ENCODE measurements around the gene ZNF440. TPM values are rescaled to one million over a fixed set of nuclear protein-coding genes. Genes with fewer than 3 reads are reported as not detected.

Gene ZNF440
- total and polyA plus RNA-seq, 12 donors: 1.6 to 9.5 (median 4.3) TPM

GRCh38 chr19:11792942-11793341 is 21.1 kb upstream of the ZNF440 start:
- Histone ChIP-seq H3K36me3 (no peaks in the 10 kb centered on the region), H3K9me3 (peaks cover 0 to 35% (median 7%) of the 10 kb centered on the region in 11 donors), H3K27ac (no peak overlapping the region), H3K27me3 (no peaks in the 10 kb centered on the region), H3K4me1 (peaks cover 4 to 10% (median 5%) of the 10 kb centered on the region in 9 donors), H3K4me3 (no peak overlapping the region)
- intact Hi-C loops (cut with DNase I): loop anchor here in 3 of 10 donors (10.0 kb wide), 3 partner anchors 92 to 202 kb away; partner anchors contain the start of genes ZNF69 (in 1 of the 3) and ZNF763 (in 1 of the 3)
- no peak for TF ChIP-seq CTCF (IDR thresholded peaks at IDR 0.05)
- DNase-seq (no peak), ATAC-seq (no peak)

DNA sequence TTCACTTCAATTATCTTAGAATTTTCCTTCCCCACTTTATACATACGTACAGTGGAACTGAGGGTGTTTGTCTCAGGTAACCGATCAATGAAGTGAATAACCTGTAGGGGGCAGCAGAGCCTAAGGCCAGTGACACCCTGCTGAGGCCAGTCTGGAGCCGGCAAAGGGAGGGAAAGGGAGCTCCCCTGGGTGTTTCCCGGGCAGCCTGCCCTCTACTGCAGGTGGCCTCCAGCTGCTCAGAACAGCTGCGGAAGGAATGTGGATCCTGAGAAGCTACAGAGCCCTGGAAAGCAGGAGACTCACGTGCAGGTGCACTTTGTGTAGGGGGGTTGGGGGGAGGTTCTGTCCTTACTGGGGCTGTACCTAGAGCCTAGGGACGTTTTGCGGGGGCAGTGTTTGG is 16.6 kb upstream of the ZNF440 start:
- WGBS, 2 donors: 3 to 5% methylated on average over 8 of the region's 8 CpGs
- intact Hi-C loops (cut with DNase I): loop anchor here in 9 of 10 donors (2.0 to 10.0 kb wide), 10 partner anchors 15 to 345 kb away; partner anchors contain the start of genes ZNF20 (in 4 of the 9), ZNF69 (in 1 of the 9) and ZNF763 (in 1 of the 9)
- H3K4me3 ChIP-seq: peak overlapping the region in 8 of 10 donors; percentile 72 to 85 (median 79)
- H3K27me3 ChIP-seq: no peaks in the 10 kb centered on the region
- peaks cover 5 to 24% (median 14%) of the 10 kb centered on the region in 9 donors for H3K4me1 ChIP-seq
- H3K27ac ChIP-seq: peak overlapping the region in 4 of 10 donors; percentile 77 to 90 (median 82)
- H3K9me3 ChIP-seq: peaks cover 0 to 3% (median 0%) of the 10 kb centered on the region in 11 donors
- DNase-seq (peak; percentile 83 to 91), ATAC-seq (peak; percentile 90 to 97 (median 94))
- peak; percentile 82 to 94 (median 91) for TF ChIP-seq CTCF (IDR thresholded peaks at IDR 0.05)
- no peaks in the 10 kb centered on the region for H3K36me3 ChIP-seq

DNA sequence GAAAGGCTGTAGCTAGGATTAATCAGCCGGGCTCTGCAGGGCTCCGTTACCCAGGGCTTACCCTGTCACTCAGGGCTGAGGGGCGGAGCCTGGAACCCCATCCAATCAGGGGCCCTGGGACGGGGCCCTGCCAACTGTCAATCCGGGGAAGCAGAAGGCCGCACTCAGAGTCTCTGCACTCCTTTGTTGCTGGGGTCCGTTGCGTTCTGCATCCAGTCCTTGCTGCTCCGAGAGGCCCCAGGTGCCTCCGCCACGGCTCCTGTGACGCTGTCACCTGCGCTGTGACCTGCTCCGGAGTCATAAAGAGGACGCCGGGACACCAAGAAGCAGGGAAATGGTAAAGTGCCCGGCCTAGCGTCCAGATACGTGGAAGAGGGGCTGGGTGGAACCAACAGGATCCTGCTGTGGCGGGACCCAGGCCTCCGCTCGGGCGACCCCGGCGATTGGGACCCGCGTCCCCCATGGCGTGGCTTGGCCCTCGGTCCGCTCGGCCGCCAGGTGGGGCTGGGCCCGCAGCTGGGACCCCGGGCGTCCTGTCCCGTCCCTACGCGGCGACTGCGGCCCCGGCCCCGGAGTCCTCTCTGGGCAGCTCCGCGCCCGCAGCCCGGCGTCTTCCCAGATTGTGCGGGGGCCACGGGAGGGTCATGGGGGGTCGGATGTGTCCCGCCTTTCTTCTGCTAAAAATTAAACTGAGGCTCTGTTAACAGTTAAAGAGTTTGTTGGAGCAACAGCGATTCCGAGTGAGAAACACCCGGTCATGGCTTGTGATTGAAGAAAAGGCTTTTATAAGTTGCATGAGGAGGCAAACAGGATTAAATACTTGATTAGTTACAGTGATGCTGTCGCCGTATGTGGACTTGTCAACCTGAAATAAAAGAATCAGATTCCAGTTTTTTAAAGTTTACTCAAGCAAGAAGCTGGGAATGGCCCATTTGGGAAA is 15.4 kb upstream of the ZNF440 start, which contains the start of gene ZNF491:
Gene ZNF491, plus strand, starts transcription at position 133 of the 940 bp plus-strand sequence. CDS start 7,431 bp downstream, outside the sequence.
- Histone ChIP-seq H3K4me3 (peak within 1 kb of the TSS; percentile 56 to 85 (median 78)), H3K27me3 (no peaks in the 10 kb centered on the region), H3K27ac (peak within 1 kb of the TSS; percentile 48 to 90 (median 82)), H3K36me3 (no peaks in the 10 kb centered on the region), H3K4me1 (peaks cover 5 to 24% (median 14%) of the 10 kb centered on the region in 9 donors), H3K9me3 (peaks cover 0 to 5% (median 0%) of the 10 kb centered on the region in 11 donors)
- peak; percentile 92 to 94 for DNase-seq
- WGBS, 2 donors: 0 to 1% methylated on average over 56 of the region's 56 CpGs
- intact Hi-C loops (cut with DNase I): loop anchor here in 9 of 10 donors (1.0 to 10.0 kb wide), 10 partner anchors 16 to 344 kb away; partner anchors contain the start of genes ZNF20 (in 4 of the 9), ZNF440 (in 2 of the 9), ZNF69 (in 1 of the 9) and ZNF763 (in 1 of the 9)
- peak in 8 of 9 donors; percentile 17 to 59 (median 36) for TF ChIP-seq CTCF (IDR thresholded peaks at IDR 0.05)
- peak; percentile 98 to 100 (median 99) for ATAC-seq
